Stimulated activated CD8-positive, alpha-beta memory T cell treated with anti-CD3 and anti-CD28 coated beads, Interleukin-7, amount 100 ng/mL, for 4 hours (primary cell): ENCODE measurements around the gene MADD.

ENCODE experiments used
- DNase-seq, 2 donors: peaks; one replicate each; pipeline ENCODE4 v3.0.0-alpha.2; 2020; ENCODE audit warnings: low read depth in 2 of 2

MADD gene

DNA sequence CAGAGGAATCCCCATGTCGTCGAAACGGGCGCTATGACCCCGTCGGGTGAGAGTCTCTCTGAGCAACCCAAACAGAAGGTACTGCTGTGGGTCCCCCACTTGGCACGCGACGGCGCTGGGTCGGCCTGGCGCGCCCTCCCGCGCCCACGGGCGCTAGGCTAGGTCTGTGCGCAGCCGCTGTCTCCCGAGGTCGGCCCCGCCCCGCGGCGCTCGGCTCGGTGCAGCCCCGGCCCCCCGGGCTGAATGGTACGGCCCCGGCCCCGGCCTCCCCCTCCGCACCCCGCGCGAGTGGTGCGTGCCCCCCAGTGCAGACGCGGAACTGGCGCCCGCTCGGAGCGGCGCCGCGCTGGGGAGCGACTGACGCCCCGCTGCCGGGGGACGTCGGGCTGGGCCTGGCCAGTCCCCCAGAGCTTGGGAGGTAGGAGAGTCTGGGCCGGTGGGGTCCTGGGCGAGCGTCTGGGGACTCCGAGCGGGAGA, at the start of gene MADD:
Gene MADD, plus strand, starts transcription at position 305 of the 477 bp plus-strand sequence.
- DNase-seq: peak; percentile 79 to 91

DNA sequence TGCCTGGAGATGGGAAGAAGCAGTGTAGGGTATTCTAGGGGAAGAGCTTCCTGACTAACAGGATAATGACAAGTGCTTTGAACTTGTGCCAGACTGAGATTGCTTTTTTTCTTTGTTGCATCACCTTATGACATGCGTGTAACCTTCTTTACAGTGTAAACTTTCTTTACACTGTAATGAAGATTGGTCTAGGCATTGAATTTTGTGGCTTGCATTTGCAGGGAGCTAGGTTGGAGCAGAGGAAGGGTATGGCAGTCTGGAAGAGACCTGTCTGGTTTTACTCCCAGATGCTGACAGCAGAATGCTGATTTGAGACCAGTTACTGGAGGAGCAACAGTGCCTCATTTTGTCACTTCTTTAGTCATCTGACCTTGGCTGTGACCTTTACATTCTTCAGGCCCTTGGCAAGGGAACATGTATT, 49.5 kb upstream of the MADD start:
- DNase-seq: no peak

- DNase-seq: no peak
Observed at GRCh38 chr11:47222696-47223095, 47.2 kb upstream of the MADD start.

DNA sequence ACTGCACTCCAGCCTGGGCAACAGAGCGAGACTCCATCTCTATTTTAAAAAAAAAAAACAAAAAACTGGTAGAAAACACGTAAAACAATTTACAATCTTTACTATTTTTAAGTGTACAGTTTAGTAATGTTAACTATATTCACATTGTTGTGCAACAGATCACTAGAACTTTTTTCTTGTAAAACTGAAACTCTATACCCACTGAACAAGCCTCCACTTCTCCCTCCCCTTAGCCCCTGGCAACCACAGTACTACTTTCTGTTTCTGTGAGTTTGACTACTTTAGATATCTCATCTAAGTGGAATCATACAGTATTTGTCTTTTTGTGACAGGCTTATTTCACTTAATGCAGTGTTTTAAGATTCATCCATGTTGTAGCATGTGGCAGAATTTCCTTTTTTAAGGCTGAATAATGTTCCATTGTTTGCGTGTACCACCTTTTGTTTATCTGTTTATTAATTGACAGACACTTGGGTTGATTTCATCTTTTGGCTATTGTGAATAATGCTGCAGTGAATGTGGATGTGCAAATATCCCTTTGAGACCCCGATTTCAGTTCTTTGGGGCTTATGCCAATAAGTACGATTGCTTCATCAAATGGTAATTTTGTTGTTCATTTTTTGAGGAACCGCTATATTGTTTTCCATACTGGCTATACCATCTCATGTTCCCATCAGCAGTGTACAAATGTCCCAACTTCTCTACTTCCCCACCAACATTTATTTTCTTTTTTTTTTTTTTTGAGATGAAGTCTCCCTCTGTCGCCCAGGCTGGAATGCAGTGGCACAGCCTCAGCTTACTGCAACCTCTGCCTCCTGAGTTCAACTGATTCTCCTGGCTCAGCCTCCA, 44.2 kb upstream of the MADD start:
- DNase-seq: no peak

- DNase-seq: no peak
Observed at GRCh38 chr11:47229161-47229560, 40.8 kb upstream of the MADD start.

- DNase-seq: no peak
Observed at GRCh38 chr11:47233051-47233450, 36.9 kb upstream of the MADD start.

DNA sequence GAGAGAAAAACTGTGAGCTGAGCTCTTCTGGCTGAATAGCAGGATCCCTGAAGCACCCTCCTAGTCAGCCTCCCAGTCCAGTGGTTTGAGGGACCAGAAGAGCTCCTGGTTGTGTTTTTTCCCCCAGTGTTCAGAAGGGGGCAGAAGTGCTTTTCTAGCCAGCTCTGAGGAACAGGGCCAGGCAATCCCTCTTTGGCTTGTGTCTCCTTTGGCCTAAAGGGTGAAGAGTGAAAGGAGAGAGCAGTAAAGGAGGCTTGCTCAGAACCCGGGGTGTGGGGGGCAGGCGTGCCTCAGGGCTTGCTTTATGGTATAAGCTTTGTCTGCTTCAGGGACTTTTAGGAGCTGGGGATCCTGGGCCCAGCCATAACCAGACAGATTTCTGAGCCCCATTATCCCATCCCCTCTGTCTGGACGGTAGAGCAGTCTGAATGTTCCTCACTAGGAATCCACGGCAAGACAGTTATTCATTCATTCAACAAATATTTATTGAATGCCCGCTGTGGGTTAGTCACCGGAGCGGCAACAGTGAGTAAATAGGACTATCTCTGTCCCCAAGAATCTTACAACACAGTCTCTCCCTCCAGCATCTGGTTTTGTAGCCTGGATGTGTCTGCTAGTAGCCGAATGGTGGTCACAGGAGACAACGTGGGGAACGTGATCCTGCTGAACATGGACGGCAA, 35.8 kb upstream of the MADD start:
- DNase-seq: no peak

DNA sequence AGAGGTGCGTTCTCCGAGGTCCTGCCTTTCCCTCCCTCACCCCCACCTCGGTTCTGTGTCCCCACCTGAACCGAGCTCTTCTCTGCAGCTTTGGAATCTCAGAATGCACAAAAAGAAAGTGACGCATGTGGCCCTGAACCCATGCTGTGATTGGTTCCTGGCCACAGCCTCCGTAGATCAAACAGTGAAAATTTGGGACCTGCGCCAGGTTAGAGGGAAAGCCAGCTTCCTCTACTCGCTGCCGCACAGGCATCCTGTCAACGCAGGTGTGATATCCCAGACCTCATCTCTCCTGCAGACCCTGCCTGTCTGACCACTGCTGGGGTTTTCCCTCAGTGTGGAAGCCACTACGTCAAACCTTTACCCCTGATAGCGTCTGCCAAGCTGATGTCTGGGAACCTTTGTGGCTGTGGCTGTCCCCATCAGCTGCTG, 35.2 kb upstream of the MADD start:
- no peak for DNase-seq

- no peak for DNase-seq
Observed at GRCh38 chr11:47235163-47235562, 34.8 kb upstream of the MADD start.

- DNase-seq: no peak
Observed at GRCh38 chr11:47236482-47236881, 33.5 kb upstream of the MADD start.

DNA sequence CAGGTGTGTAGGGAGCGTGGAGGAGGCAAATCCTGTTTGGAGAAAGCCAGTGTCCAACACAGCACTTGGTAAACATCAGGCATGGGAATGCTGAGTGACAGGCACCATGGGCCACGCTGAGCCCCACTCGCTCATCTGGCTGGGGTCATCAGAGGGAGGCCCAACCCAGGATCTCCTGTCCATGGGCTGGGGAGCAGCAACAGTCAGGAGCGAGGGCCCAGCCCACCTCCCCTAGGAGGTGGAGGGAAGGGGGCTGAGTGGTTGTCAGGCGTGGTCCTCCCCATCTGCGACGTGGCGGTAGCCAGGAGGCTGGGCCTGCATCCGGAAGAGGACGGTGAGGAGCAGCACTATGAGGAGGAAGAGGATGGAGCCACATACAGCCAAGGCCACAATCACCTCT, 30.1 kb upstream of the MADD start:
- no peak for DNase-seq

DNA sequence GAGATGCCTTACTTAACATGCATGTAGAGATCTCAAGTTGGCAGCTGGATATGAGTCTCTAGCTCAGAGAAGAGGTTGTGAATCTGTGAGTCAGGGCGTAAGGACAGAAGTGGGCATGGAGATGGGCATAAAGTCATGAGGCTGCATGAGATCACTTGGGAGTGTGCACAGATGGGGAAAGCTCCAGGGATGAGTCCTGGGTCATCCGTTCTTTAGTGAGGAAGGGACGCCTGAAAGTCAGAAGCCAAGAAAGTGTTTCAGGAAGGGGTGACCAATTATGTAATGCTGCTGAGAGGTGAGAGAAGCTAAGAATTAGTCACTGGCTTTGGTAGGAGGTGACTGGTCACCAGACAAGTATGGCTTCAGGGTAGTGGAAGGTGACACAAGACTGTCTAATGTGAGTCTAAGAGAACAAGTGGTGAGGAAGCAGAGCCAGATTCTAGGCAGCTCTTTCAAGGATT, 28.1 kb upstream of the MADD start:
- no peak for DNase-seq

- no peak for DNase-seq
Observed at GRCh38 chr11:47242596-47243192, 27.2 kb upstream of the MADD start.

DNA sequence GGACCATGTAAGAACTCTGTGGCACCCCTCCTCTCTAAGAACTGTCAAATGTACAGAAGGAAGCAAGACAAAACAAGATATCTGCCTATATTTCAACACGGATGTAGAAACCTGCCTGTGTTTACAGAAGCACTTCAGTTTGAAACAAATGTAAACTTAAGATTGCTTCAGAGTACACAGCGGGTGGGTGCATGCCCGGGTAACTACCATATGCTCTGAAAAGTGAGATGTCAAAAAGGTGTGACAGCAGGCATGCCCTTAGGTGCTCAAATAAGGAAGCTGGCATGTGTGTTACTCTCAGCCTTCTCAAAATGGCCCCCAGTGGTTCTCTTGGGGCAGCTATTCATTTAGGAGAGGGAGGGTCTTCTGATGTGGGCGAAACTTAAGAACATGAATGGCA, 26.5 kb upstream of the MADD start:
- no peak for DNase-seq

GRCh38 chr11:47244448-47245350, 25.2 kb upstream of the MADD start:
- no peak for DNase-seq

GRCh38 chr11:47245611-47246357, 24.1 kb upstream of the MADD start:
- no peak for DNase-seq

- DNase-seq: no peak
Observed at GRCh38 chr11:47247502-47247901, 22.4 kb upstream of the MADD start.

GRCh38 chr11:47248304-47248663, 21.6 kb upstream of the MADD start:
- DNase-seq: no peak

DNA sequence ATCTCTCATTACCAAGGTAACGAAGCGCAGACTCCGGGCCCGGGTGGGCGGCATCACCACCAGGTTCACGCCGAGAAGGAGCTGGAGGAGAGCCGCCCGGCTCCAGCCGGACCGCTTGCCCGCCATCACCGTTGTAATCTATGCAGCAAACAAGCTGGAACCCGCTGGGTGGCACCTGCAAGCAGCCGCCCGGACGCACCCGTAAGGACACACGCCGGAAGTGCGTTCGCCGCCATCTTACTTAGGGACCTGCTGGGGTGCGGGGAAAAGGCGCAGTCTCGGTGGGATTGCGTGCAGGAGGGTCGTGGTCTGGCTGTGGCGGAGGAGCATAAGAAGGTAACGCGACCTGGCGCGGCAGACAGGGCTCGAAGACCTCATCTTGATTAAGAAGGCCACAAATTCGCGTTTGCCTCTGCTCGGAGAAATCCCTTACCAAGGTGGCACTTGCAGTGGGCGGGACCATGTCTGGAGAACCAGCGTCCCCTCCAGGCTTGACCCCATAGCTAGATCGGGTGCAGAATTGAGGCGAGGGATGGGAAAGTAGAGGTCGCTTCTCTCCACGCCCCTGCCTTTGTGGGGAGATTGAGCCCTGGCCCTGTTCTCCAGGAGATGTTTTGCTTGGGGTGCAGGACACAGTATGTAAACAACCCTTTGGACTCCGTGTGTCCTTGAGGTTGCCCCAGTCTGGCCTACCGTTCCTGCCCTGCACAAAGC, 21.1 kb upstream of the MADD start, which contains the start of gene ACP2:
Gene ACP2, minus strand, starts transcription at position 151 of the 714 bp plus-strand sequence. Its CDS starts 25 bp downstream, at position 126.
- DNase-seq: peak; percentile 76 to 79

DNA sequence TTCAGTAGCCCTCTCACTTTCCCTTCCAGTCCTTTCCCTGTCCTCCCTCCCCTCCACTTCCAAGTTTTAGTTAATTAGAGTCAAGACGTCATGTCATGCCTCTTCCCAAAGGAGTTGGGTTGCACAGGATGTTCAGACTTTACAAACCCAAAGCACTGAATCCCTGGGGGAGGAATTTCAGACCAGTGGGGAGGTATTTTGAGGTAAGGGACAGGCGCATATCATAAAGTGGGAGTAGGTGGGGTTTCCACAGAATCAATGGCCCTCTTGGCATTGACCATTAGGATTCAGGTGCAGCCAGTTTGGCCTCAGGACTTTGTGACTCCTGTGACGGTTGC, 20.6 kb upstream of the MADD start:
- DNase-seq: no peak
